Measurements from ENCODE around the gene BOLA1.

- no peak for TF ChIP-seq CREB5 (CRISPR knock-in tag; IDR thresholded peaks at IDR 0.05; ENCODE audit: low read depth)
- no peak for TF ChIP-seq CSDC2 (CRISPR knock-in tag; IDR thresholded peaks at IDR 0.05)
Observed at GRCh38 chr1:149931212-149931790, 31.9 kb downstream of the BOLA1 start.

All from SK-N-SH treated with all-trans-retinoic acid at 6 μM for 48 hours (cell line).